ENCODE results near the gene AUP1. TPM values are rescaled to one million over a fixed set of nuclear protein-coding genes. Genes with fewer than 3 reads are reported as not detected.
"Not testable (repeated sequence)": the region's sequence is repeated elsewhere in the genome, so short reads cannot be mapped to it uniquely, and the experiment has no call there.

The AUP1 gene
- total RNA-seq, 4 donors from 2014 or later = 120 to 157 (median 146) TPM

DNA sequence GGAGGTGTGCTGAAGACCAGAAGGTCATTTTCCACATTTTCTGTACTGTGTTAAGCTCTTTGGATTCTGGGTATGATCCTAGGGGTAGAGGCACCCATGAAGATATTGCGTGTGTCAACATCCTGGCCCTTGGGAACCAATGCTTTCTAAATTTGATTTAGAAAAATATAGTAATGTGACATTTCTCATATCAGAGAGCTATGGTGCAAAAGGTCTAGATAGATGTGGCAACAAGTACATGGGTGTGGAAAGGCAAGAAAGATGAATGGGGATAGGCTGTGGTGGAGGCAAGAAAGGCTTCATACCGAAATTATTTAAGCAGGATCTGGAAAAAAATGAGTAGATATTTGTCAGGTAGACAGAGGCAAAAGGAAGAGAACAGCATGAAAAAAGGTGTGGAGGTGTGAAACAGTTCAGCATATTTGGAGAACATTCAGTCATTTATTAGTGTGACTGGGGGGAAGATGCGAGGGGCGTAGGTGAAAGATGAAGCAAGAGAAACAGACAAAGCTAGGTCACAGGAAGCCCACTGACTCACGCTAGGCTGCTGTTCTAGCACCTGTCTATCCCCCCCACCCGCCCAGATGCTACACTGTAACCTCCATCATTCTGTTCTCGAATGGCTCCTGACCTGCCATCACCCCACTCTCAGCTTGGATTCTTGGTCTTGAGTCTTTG lies 36.7 kb upstream of the AUP1 start:
- TF ChIP-seq CTCF (IDR thresholded peaks at IDR 0.05) = no peak

DNA sequence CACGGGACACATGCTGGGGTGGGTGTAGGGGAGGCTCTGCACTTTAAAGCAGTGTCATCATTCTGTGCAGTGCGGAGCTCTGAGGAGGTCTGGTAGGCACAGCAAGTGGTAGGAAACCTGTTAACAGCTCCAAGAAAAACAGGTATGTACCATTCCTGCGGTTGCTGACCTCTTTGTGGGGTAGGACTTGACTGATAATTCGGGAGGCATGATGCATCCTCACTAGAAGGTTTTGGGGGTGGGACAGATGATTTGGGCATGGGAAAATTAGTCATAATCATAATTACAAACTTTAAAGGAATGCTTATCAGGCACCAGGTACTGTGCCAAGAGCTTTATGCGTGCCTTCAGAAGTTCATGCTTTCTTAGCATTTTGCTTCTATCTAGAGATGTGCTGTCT lies 34.7 kb upstream of the AUP1 start:
- ATAC-seq (ENCODE audit: low FRiP score) (peak; percentile 80), DNase-seq (ENCODE audit: low spot score) (no peak)
- TF ChIP-seq CTCF (IDR thresholded peaks at IDR 0.05) = no peak

More for the DNA sequence above, 36.7 kb upstream of the AUP1 start:
- ATAC-seq (ENCODE audit: low FRiP score) (no peak), DNase-seq (ENCODE audit: low spot score) (no peak)

DNA sequence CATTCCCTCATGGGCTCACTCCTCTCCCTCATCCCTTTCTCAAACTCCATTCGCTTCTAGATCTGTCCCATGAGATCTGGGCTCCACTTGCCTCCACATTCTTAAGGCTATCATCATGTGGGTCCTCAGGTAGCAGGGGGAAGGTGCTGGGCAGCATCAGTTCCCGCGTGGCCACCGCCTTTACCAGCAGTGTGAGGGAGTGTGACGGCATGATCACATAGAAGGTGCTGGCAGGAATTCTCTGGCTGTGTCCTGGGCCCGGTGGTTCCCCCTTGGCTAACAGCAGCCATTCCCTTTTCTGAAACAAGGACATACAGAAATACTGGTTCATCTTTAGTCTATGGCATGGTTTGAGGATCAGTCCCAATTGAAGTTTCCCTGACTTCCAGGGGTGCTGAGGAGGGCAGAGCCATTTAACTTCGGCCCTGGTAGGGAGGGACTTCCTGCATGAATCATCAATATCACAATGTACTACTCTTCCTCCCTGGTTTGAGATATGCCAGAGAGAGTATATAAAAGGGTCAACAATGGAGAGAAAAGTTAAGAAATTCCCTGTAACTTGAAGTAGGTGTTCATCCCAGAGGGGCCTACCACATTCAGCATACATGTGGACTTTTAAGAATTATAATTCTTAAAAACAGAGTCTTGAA lies 32.7 kb upstream of the AUP1 start:
- ATAC-seq (ENCODE audit: low FRiP score) (no peak), DNase-seq (ENCODE audit: low spot score) (no peak)
- no peak for TF ChIP-seq CTCF (IDR thresholded peaks at IDR 0.05)

DNA sequence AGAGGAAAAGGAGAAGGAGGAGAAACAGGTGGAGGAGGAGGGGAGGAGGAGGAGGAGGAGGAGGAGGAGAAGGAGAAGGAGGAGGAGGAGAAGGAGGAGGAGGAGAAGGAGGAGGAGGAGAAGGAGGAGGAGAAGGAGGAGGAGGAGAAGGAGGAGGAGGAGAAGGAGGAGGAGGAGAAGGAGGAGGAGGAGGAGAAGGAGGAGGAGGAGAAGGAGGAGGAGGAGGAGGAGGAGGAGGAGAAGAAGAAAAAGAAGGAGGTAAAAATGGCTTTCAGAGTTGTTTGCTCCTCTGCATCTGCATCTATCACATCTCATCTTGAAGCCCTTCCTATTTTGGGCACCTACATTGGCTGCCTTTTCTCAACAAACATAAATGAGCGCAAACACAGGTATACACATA lies 31.5 kb upstream of the AUP1 start:
- DNase-seq (ENCODE audit: low spot score); ATAC-seq (ENCODE audit: low FRiP score): not testable (repeated sequence)

GRCh38 chr2:74560591-74560990 lies 31.1 kb upstream of the AUP1 start:
- DNase-seq (ENCODE audit: low spot score) = no peak
- no peak for TF ChIP-seq CTCF (IDR thresholded peaks at IDR 0.05)
- ATAC-seq (ENCODE audit: low FRiP score) = no peak

GRCh38 chr2:74559912-74560311 lies 30.4 kb upstream of the AUP1 start:
- no peak for ATAC-seq (ENCODE audit: low FRiP score)
- DNase-seq (ENCODE audit: low spot score) = no peak
- no peak for TF ChIP-seq CTCF (IDR thresholded peaks at IDR 0.05)

GRCh38 chr2:74558284-74559230 lies 29.1 kb upstream of the AUP1 start:
- TF ChIP-seq CTCF (IDR thresholded peaks at IDR 0.05) = no peak
- ATAC-seq (ENCODE audit: low FRiP score) (no peak), DNase-seq (ENCODE audit: low spot score) (no peak)

Measured in omental fat pad (tissue), 4 donors.